ENCODE data around the gene IL31.
"Not testable (repeated sequence)": the region's sequence is repeated elsewhere in the genome, so short reads cannot be mapped to it uniquely, and the experiment has no call there.

Gene IL31

GRCh38 chr12:122174155-122174845, at the start of gene IL31:
Gene IL31 (minus strand): TSS chr12:122174221. CDS start chr12:122174172, 49 bp downstream.
- no peak for DNase-seq (ENCODE audit: low spot score)

- no peak for DNase-seq (ENCODE audit: low spot score)
Measured at GRCh38 chr12:122216445-122216844, 42.4 kb upstream of the IL31 start.

- DNase-seq (ENCODE audit: low spot score) = no peak
Measured at GRCh38 chr12:122215771-122216170, 41.8 kb upstream of the IL31 start.

GRCh38 chr12:122208073-122208820, 34.2 kb upstream of the IL31 start:
- no peak for DNase-seq (ENCODE audit: low spot score)

DNA sequence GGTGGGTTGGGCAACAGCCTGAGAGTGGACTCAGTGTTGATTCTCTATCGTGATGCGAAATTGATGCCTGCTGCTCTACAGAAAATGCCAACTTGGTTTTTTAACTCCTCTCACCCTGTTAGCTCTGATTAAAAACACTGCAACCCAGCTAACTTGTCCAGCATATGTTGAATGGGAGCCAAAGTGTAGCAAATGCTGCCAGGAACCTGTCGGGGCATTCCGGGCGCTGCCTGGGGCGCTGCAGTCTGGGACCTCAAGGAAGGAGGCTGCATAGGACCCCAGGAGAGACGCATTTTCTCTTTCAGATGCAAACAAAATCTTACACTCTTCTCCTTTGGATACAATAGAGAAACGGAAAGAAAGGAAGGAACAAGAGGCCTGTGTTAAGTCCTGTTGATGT, 33.4 kb upstream of the IL31 start:
- no peak for DNase-seq (ENCODE audit: low spot score)

DNA sequence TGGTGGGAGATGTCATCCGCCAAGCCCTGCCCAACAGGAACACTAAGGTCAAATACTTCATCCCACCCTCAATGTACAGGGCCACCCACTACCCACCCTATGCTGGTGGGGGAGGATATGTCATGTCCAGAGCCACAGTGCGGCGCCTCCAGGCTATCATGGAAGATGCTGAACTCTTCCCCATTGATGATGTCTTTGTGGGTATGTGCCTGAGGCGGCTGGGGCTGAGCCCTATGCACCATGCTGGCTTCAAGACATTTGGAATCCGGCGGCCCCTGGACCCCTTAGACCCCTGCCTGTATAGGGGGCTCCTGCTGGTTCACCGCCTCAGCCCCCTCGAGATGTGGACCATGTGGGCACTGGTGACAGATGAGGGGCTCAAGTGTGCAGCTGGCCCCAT, 33.0 kb upstream of the IL31 start:
- DNase-seq (ENCODE audit: low spot score) = no peak

DNA sequence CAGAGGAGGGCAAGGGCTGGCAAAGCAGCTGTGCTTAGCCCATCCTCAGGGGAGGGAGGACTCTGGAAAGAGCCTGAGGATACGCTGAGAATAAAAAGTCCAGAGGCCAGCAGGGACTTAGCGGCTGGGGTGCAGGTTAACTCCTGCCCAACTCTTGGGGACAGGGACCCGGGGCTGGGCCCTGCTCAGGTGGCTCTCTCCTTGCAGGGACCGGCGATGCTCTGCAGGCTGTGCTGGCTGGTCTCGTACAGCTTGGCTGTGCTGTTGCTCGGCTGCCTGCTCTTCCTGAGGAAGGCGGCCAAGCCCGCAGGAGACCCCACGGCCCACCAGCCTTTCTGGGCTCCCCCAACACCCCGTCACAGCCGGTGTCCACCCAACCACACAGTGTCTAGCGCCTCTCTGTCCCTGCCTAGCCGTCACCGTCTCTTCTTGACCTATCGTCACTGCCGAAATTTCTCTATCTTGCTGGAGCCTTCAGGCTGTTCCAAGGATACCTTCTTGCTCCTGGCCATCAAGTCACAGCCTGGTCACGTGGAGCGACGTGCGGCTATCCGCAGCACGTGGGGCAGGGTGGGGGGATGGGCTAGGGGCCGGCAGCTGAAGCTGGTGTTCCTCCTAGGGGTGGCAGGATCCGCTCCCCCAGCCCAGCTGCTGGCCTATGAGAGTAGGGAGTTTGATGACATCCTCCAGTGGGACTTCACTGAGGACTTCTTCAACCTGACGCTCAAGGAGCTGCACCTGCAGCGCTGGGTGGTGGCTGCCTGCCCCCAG, 32.3 kb upstream of the IL31 start:
- DNase-seq (ENCODE audit: low spot score) = no peak

DNA sequence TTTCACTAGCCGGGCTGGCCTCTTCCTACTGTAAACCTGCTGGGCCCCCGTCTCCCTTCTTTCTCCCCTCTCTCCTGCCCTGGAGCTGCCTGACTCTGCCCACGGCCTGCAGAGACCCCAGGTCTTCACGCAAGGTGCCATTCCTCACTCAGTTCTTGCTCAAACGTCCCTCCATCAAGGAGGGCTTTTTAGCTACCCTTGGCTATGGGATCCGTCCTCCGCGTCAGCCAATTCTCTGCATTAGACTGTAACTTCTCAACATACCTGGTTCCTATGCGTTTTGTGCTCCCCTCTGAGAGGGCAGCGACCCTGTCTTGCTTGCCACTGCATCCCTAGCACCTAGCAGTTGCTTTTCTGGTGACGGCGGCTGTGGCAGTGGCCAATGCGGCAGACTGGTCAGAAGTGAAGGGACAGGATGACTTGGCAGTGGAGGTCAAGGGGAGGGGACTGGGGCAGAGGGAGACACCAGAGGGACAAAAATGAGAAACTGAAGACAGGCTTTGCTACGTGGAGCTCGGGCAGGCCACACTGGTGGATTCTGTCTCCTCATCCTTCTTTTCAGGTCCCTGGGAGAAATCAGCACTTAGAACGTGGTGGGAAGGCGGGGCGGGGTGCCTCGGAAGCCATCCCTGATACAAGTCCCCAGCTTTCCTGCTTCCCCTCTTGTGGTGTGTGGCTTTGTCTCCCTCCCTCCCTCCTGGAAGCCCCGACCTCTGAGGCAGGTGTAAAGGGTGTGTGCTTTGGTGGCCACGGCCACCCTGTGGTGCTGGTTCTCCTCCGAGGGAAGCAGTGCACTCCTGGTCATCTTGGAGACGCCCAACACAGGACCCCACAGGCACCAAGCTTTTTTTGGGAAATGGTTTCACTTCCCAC, 31.3 kb upstream of the IL31 start:
- no peak for DNase-seq (ENCODE audit: low spot score)

GRCh38 chr12:122204167-122205052, 30.4 kb upstream of the IL31 start:
- DNase-seq (ENCODE audit: low spot score) = no peak

- DNase-seq (ENCODE audit: low spot score) = peak; percentile 68
Measured at GRCh38 chr12:122203301-122204166, 29.5 kb upstream of the IL31 start, which contains the start of gene B3GNT4. Gene B3GNT4 (plus strand): TSS chr12:122203709. CDS start chr12:122204619, 910 bp downstream.

DNA sequence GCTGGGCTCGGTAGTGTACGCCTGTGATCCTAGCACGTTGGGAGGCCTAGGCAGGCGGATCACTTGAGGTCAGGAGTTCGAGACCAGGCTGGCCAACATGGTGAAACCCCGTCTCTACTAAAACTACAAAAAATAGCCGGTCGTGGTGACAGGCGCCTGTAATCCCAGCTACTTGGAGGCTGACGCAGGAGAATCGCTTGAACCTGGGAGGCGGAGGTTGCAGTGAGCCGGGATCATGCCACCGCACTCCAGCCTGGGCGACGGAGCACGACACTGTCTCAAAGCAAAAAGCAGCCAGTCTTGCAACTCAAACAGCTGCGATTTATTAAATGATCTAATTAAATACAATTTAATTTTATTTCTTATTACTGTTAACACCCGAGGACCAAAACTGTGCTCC, 28.8 kb upstream of the IL31 start:
- not testable (repeated sequence) for DNase-seq (ENCODE audit: low spot score)

GRCh38 chr12:122202017-122202416, 28.0 kb upstream of the IL31 start:
- DNase-seq (ENCODE audit: low spot score) = no peak

DNA sequence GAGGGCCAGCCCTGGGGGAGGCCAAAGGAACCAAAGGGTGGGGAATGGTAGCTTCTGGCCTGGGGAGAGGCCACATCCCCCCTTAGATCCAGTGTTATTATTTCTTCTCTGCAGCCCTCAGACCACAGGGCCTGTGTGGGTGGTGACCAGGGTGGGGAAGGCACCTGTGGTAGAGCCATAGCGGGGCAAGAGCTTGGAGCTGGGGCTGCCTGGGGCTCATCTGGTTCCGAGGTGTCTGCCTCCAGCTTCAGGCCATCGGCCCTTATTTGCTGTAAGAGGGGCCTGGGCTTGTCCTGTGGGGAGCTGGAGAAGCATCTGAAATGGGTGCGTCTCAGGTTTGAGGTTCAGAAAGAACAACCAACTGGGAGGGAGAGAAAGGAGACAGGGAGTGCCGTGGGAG, 27.4 kb upstream of the IL31 start:
- DNase-seq (ENCODE audit: low spot score) = no peak

DNA sequence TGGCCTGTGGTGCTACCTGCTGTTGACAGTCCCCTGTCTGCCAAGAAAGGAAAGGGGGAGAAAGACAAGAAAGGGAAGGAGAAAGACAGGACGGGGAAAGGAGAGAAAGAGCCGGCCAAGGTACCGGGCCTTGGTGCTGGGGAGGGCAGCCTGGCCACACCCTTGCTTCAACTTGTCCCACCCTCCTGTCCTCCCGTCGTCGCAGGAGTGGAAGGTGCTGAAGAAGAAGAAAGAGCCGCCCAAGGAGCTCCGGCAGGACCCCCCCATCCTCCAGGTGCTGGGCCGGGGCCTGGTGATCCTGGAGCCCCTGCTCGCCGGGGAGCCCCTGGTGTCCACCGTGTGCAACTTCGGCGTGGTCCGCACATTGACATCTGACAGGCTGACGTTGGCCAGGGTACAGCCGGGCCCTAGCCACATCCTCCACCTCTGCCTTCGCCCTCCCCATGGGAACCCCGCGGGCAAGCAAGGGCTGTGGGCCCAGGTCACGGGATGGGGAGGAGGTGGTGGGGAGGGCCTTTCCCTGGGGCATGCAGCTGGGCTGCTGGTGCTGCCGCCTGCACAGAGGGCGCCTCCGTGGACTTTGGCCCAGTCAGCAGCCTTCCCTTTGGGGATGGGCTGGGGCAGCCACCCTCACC, 26.6 kb upstream of the IL31 start:
- no peak for DNase-seq (ENCODE audit: low spot score)

GRCh38 chr12:122199484-122200355, 25.7 kb upstream of the IL31 start:
- no peak for DNase-seq (ENCODE audit: low spot score)

- DNase-seq (ENCODE audit: low spot score) = no peak
Measured at GRCh38 chr12:122197612-122197966, 23.6 kb upstream of the IL31 start.

- DNase-seq (ENCODE audit: low spot score) = no peak
Measured at GRCh38 chr12:122195405-122195804, 21.4 kb upstream of the IL31 start.

- no peak for DNase-seq (ENCODE audit: low spot score)
Measured at GRCh38 chr12:122194804-122195203, 20.8 kb upstream of the IL31 start.

All from CD4-positive, alpha-beta T cell treated with Interleukin-15 for 4 hours (primary cell).